ENCODE results near the gene CHST11. TPM values are rescaled to one million over a fixed set of nuclear protein-coding genes. Genes with fewer than 3 reads are reported as not detected.

CHST11 gene
- total and polyA plus RNA-seq, 9 of the 15 experiments (the other 6 are each of a cell fraction or from before 2014, with no cell fraction given) = 2.3 to 38.7 (median 15.0) TPM

DNA sequence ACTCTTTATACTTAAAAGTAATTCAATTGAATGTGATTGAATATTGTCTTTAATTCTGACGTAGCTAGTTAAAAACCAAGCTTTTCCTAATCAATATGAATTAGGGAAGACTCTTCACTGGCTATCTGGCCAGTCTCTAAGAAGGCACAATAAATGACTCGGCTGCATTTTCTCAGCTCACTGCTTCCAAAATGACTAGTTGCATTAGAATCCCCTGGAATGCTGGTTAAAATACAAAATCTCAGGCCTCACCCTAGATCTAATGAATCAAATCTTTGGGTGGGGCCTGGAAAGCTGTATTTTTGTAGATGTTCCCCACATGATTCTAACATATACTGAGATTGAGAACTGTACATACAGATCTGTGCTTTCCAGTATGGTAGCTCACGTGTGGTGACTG lies 242.1 kb downstream of the CHST11 start (continued):
- TF ChIP-seq, protein P1, sequence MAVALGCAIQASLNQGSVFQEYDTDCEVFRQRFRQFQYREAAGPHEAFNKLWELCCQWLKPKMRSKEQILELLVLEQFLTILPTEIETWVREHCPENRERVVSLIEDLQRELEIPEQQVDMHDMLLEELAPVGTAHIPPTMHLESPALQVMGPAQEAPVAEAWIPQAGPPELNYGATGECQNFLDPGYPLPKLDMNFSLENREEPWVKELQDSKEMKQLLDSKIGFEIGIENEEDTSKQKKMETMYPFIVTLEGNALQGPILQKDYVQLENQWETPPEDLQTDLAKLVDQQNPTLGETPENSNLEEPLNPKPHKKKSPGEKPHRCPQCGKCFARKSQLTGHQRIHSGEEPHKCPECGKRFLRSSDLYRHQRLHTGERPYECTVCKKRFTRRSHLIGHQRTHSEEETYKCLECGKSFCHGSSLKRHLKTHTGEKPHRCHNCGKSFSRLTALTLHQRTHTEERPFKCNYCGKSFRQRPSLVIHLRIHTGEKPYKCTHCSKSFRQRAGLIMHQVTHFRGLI (CRISPR knock-in tag; IDR thresholded peaks at IDR 0.05) = no peak
- no peak for TF ChIP-seq PTBP1 (IDR thresholded peaks at IDR 0.05; ENCODE audit: low read depth, low read length)
- no peak for TF ChIP-seq BRD9 (IDR thresholded peaks at IDR 0.05; ENCODE audit: low read depth, partially characterized antibody)
- TF ChIP-seq MIER1 (IDR thresholded peaks at IDR 0.05; ENCODE audit: low read depth) = no peak
- TF ChIP-seq ZNF699 (CRISPR knock-in tag; IDR thresholded peaks at IDR 0.05; ENCODE audit: insufficient replicate concordance) = no peak
- TF ChIP-seq ZZZ3 (IDR thresholded peaks at IDR 0.05) = no peak
- TF ChIP-seq TGIF2 (CRISPR knock-in tag; IDR thresholded peaks at IDR 0.05) = no peak
- no peak for TF ChIP-seq ZNF239 (CRISPR knock-in tag; IDR thresholded peaks at IDR 0.05)
- TF ChIP-seq BCL6 (CRISPR knock-in tag; IDR thresholded peaks at IDR 0.05) = no peak
- TF ChIP-seq ZBTB1 (CRISPR knock-in tag; IDR thresholded peaks at IDR 0.05; ENCODE audit: borderline replicate concordance, low read depth) = no peak
- TF ChIP-seq PCBP2 (IDR thresholded peaks at IDR 0.05; ENCODE audit: low read depth, low read length, poor library complexity, severe bottlenecking) = no peak
